Measurements from ENCODE around the gene SP3. TPM values are rescaled to one million over a fixed set of nuclear protein-coding genes. Genes with fewer than 3 reads are reported as not detected.

SP3 gene
- total RNA-seq, 1 donor from 2014 or later, result 210 TPM

DNA sequence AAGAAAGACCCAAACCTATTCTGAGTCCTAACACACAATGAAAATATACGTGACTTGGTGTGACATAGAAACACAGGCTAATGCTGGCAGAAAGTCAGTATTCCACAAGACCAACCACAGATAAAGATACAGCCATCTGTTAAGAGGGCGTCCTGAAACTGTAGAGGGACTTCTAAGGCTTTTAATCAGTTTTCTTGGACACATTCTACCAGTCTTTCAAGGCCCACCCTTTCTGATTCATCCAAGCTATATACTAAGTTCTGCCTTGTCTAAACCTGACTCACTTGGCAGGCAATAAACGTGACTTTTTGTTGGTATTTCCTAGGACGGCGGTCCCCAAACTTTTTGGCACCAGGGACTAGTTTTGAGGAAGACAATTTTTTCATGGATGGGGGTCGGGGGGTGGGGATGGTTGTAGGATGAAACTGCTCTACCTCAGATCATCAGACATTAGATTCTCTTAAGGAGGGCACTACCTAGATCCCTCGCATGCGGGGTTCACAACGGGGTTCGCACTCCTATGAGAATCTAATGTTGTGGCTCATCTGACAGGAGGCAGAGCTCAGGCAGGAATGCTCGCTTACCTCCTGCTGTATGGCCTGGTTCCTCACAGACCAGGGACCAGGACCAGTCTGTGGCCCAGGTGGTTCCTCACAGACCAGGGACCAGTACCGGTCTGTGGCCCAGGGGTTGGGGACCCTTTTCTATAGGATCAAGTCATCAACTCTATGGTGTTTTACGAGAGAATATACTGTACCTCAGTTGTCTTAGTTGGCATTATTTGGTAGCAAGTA lies 61.4 kb downstream of the SP3 start:
- Histone ChIP-seq H3K4me3 (no peak overlapping the region), H3K4me1 (no peaks in the 10 kb centered on the region), H2AFZ (replicated peaks) (no peak overlapping the region), H3K9me3 (ENCODE audit: low read depth) (no peaks in the 10 kb centered on the region), H3K9ac (no peak overlapping the region), H3K27me3 (no peaks in the 10 kb centered on the region), H3K4me2 (no peak overlapping the region), H4K20me1 (ENCODE audit: low read depth) (no peaks in the 10 kb centered on the region), H3F3A (ENCODE audit: low read depth) (peaks cover 7% of the 10 kb centered on the region), H3K36me3 (peaks cover 28% of the 10 kb centered on the region), H3K27ac (no peak overlapping the region), H3K79me2 (ENCODE audit: low read depth) (no peaks in the 10 kb centered on the region)
- DNase-seq (ENCODE audit: low spot score), result no peak
- Mint-ChIP-seq H3K27ac (no peak overlapping the region), H3K4me3 (no peak overlapping the region), H3K36me3 (peaks cover 27% of the 10 kb centered on the region), H3K27me3 (ENCODE audit: insufficient read depth, low read depth) (peaks cover 2% of the 10 kb centered on the region), H3K4me1 (no peaks in the 10 kb centered on the region), H3K9me3 (no peaks in the 10 kb centered on the region)
- TF ChIP-seq EZH2 (IDR thresholded peaks at IDR 0.05) (no peak), EZH2phosphoT487 (IDR thresholded peaks at IDR 0.05) (no peak)
- TF ChIP-seq, protein P1, sequence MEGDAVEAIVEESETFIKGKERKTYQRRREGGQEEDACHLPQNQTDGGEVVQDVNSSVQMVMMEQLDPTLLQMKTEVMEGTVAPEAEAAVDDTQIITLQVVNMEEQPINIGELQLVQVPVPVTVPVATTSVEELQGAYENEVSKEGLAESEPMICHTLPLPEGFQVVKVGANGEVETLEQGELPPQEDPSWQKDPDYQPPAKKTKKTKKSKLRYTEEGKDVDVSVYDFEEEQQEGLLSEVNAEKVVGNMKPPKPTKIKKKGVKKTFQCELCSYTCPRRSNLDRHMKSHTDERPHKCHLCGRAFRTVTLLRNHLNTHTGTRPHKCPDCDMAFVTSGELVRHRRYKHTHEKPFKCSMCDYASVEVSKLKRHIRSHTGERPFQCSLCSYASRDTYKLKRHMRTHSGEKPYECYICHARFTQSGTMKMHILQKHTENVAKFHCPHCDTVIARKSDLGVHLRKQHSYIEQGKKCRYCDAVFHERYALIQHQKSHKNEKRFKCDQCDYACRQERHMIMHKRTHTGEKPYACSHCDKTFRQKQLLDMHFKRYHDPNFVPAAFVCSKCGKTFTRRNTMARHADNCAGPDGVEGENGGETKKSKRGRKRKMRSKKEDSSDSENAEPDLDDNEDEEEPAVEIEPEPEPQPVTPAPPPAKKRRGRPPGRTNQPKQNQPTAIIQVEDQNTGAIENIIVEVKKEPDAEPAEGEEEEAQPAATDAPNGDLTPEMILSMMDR (IDR thresholded peaks at IDR 0.05), result no peak

DNA sequence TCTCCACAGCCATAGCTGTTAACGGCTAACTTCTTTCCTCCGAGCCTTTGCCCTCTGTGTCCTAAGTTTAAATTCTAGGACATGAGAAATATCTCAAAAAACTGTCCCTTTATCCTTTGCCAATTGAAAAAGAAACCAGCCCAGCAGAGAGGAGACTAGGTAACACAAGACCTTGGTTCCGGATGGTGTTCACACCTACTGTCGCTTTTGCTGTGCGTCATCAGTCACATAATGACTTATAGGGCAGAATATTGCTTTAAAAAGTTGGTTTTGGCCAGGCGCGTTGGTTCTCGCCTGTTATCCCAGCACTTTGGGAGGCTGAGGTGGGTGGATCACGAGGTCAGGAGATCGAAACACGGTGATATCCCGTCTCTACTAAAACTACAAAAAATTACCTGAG lies 66.2 kb downstream of the SP3 start:
- no peak for DNase-seq (ENCODE audit: low spot score)
- Histone ChIP-seq H4K20me1 (ENCODE audit: low read depth) (no peaks in the 10 kb centered on the region), H3K27me3 (no peaks in the 10 kb centered on the region), H3F3A (ENCODE audit: low read depth) (peaks cover 7% of the 10 kb centered on the region), H3K4me3 (no peak overlapping the region), H2AFZ (replicated peaks) (no peak overlapping the region), H3K79me2 (ENCODE audit: low read depth) (no peaks in the 10 kb centered on the region), H3K4me2 (no peak overlapping the region), H3K9ac (no peak overlapping the region), H3K4me1 (no peaks in the 10 kb centered on the region), H3K36me3 (no peaks in the 10 kb centered on the region), H3K27ac (no peak overlapping the region), H3K9me3 (ENCODE audit: low read depth) (no peaks in the 10 kb centered on the region)
- Mint-ChIP-seq H3K4me3 (no peak overlapping the region), H3K27ac (no peak overlapping the region), H3K36me3 (peaks cover under 1% of the 10 kb centered on the region), H3K9me3 (no peaks in the 10 kb centered on the region), H3K27me3 (ENCODE audit: insufficient read depth, low read depth) (peaks cover 9% of the 10 kb centered on the region), H3K4me1 (no peaks in the 10 kb centered on the region)
- TF ChIP-seq, protein P1 (IDR thresholded peaks at IDR 0.05), result no peak
- TF ChIP-seq EZH2phosphoT487 (IDR thresholded peaks at IDR 0.05), result no peak
- no peak for TF ChIP-seq EZH2 (IDR thresholded peaks at IDR 0.05)

DNA sequence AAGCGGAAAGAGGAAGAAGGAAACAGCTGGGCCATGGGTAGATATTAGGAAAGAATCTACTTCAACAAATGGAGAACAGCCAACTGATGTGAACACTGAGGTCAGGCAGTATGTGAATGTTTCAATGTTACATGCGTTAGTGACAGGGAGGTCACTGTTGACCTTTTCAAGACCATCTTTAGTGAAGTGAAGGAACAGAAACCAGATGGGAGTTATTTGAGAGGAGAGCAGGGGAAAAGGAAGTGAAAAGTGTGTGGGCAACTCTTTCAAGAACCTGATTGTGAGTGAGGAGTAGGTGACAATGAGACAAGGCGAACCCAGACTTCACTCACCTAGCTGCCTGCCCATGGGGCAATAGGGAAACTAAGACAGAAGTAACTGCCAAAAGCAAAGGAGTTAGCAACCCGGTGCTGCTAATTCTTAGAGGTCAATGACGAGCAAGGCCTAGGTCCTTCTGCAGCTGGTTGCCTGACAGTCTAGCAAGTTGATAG lies 67.0 kb downstream of the SP3 start:
- DNase-seq (ENCODE audit: low spot score), result no peak
- no peaks in the 10 kb centered on the region for H3K27me3 ChIP-seq

More for the DNA sequence above, 67.0 kb downstream of the SP3 start:
- no peak overlapping the region for H3K4me2 ChIP-seq
- H3K9ac ChIP-seq, result no peak overlapping the region
- no peak overlapping the region for H3K4me3 ChIP-seq
- H3K4me1 ChIP-seq, result no peaks in the 10 kb centered on the region
- Mint-ChIP-seq H3K27me3 (ENCODE audit: insufficient read depth, low read depth) (peaks cover 9% of the 10 kb centered on the region), H3K9me3 (no peaks in the 10 kb centered on the region), H3K4me3 (no peak overlapping the region), H3K27ac (no peak overlapping the region), H3K4me1 (no peaks in the 10 kb centered on the region), H3K36me3 (no peaks in the 10 kb centered on the region)
- no peak overlapping the region for H2AFZ ChIP-seq (replicated peaks)
- H3K36me3 ChIP-seq, result no peaks in the 10 kb centered on the region
- peaks cover 7% of the 10 kb centered on the region for H3F3A ChIP-seq (ENCODE audit: low read depth)
- no peaks in the 10 kb centered on the region for H3K9me3 ChIP-seq (ENCODE audit: low read depth)
- H3K27ac ChIP-seq, result no peak overlapping the region
- no peaks in the 10 kb centered on the region for H4K20me1 ChIP-seq (ENCODE audit: low read depth)
- TF ChIP-seq EZH2 (IDR thresholded peaks at IDR 0.05) (no peak), EZH2phosphoT487 (IDR thresholded peaks at IDR 0.05) (no peak)
- TF ChIP-seq, protein P1 (IDR thresholded peaks at IDR 0.05), result no peak
- no peaks in the 10 kb centered on the region for H3K79me2 ChIP-seq (ENCODE audit: low read depth)
